ENCODE data around the gene GALNT8. TPM values are rescaled to one million over a fixed set of nuclear protein-coding genes. Genes with fewer than 3 reads are reported as not detected.

GALNT8 gene
- total and polyA plus RNA-seq, 10 of the 15 experiments (the other 5 are each of a cell fraction or from before 2014, with no cell fraction given) = 0.14 to 0.81 (median 0.31) TPM; not detected in 1

DNA sequence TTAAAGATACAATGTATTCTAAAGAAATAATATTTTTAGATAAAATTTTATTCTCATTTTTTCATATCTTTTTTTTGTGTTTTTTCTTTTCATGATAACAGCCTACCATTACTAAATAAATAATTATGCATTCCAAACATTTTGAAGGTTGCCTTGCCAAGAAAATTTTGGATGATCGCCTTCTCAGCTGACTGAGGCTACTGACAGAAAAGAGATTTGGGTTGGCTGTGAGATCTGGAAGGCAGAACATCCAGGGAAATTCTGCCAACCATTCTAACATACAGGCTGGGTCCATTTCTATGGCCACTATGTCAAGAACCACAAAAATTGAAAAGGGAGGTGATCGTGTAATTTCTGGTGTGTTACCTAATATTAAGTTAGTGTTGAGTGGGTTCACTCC lies 48.1 kb downstream of the GALNT8 start:
- no peak overlapping the region for H2AFZ ChIP-seq (ENCODE audit: control insufficient read depth, low read depth, low read length)
- no peaks in the 10 kb centered on the region for H3K36me3 ChIP-seq (ENCODE audit: control insufficient read depth in 2 of 2, insufficient read depth in 2 of 2, low read length in 1 of 2)
- 67% methylated on average over 2 of the region's 2 CpGs for WGBS (ENCODE audit: insufficient coverage, insufficient replicate concordance, low lambda C conversion rate, missing lambda C conversion rate)
- H3K9me3 ChIP-seq (replicated peaks; ENCODE audit: control insufficient read depth, insufficient read depth, low read length) = no peaks in the 10 kb centered on the region
- no peaks in the 10 kb centered on the region for H3K4me1 ChIP-seq (ENCODE audit: control insufficient read depth, insufficient read depth, low read length)
- ChIA-PET SMC1A (ENCODE audit: uncharacterized antibody, unreplicated experiment) (interaction anchor here (1.1 to 1.3 kb wide), 2 partner anchors 9 to 120 kb away, joined by 3 to 5 read pairs; partner anchors contain the start of genes AKAP3 and NDUFA9), POLR2A (interaction anchor here (0.5 kb wide), 1 partner anchor 1661 kb away, joined by 5 read pairs; no protein-coding TSS in a partner anchor), CTCF (interaction anchor here (1.2 kb wide), 1 partner anchor 10 kb away, joined by 4 read pairs; no protein-coding TSS in a partner anchor), RAD21 (ENCODE audit: unreplicated experiment) (no interaction called here)
- intact Hi-C loops (cut with micrococcal nuclease; ENCODE audit: unreplicated experiment) (no loop called here), in situ Hi-C loops (cut with MboI) (no loop called here)
- no peak overlapping the region for H3K4me3 ChIP-seq
- no peaks in the 10 kb centered on the region for H3K27me3 ChIP-seq (replicated peaks in 1 of 2; ENCODE audit: control insufficient read depth in 2 of 2, insufficient read depth in 2 of 2, low read length in 1 of 2)
- no peak overlapping the region for H3K9ac ChIP-seq (ENCODE audit: control insufficient read depth, insufficient read depth, low read length)
- DNase-seq (ENCODE audit: low read depth, low spot score) (no peak), FAIRE-seq (no peak), ATAC-seq (no peak)
- TF ChIP-seq IKZF1 (conservative IDR thresholded peaks at IDR 0.05) (no peak), POLR2A (IDR thresholded peaks at IDR 0.05; ENCODE audit: low read depth, low read length) (no peak), BMI1 (IDR thresholded peaks at IDR 0.05; ENCODE audit: borderline replicate concordance) (no peak), SUZ12 (IDR thresholded peaks at IDR 0.05; ENCODE audit: unreplicated experiment) (no peak), MEF2A (IDR thresholded peaks at IDR 0.05; ENCODE audit: insufficient read depth, low read depth, low read length) (no peak), YY1 (IDR thresholded peaks at IDR 0.05; ENCODE audit: low read depth, low read length) (no peak), CEBPB (IDR thresholded peaks at IDR 0.05; ENCODE audit: borderline replicate concordance in 1 of 2, low read depth in 2 of 2, low read length in 2 of 2) (no peak), E4F1 (IDR thresholded peaks at IDR 0.05; ENCODE audit: borderline replicate concordance, partially characterized antibody) (no peak), NFYA (IDR thresholded peaks at IDR 0.05; ENCODE audit: borderline replicate concordance, low read depth, low read length) (no peak), POU2F2 (IDR thresholded peaks at IDR 0.05; ENCODE audit: borderline replicate concordance, low read depth, low read length) (no peak), BCL11A (IDR thresholded peaks at IDR 0.05; ENCODE audit: low read depth, low read length) (no peak), SMAD5 (IDR thresholded peaks at IDR 0.05; ENCODE audit: low read depth) (no peak), RAD51 (IDR thresholded peaks at IDR 0.05) (no peak), IRF3 (IDR thresholded peaks at IDR 0.05) (no peak), NFIC (IDR thresholded peaks at IDR 0.05; ENCODE audit: low read depth, low read length) (no peak)
- H3K27ac ChIP-seq (ENCODE audit: control insufficient read depth, insufficient read depth) = no peak overlapping the region
- H4K20me1 ChIP-seq (ENCODE audit: control insufficient read depth, insufficient read depth) = no peaks in the 10 kb centered on the region
- no TSS peak for BruUV-seq (replicated peaks)
- H3K4me2 ChIP-seq (ENCODE audit: control insufficient read depth, insufficient read depth) = no peak overlapping the region
- H3K79me2 ChIP-seq (ENCODE audit: control insufficient read depth, insufficient read depth, low read length) = no peaks in the 10 kb centered on the region
